ENCODE results near the gene LHFPL3.

DNA sequence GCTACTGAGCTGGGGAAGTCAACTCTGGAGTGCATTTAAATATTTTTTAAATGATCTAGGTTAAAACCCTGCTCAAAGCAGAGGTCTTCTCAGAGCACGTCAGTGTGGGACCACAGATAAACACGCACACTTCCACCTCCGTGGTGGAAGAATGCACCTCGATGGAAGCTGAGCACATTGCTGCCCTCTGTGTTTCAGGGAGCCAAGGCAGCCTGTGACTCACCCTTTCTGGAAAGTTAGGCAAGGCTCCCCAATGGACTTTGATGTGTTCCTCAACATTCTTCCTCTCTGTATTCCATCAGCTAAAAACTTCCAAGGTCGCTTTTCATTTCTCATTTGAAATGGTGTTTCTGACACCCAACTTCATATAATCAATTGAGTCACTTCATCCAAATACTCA lies 514.8 kb downstream of the LHFPL3 start:
- TF ChIP-seq, protein P1, sequence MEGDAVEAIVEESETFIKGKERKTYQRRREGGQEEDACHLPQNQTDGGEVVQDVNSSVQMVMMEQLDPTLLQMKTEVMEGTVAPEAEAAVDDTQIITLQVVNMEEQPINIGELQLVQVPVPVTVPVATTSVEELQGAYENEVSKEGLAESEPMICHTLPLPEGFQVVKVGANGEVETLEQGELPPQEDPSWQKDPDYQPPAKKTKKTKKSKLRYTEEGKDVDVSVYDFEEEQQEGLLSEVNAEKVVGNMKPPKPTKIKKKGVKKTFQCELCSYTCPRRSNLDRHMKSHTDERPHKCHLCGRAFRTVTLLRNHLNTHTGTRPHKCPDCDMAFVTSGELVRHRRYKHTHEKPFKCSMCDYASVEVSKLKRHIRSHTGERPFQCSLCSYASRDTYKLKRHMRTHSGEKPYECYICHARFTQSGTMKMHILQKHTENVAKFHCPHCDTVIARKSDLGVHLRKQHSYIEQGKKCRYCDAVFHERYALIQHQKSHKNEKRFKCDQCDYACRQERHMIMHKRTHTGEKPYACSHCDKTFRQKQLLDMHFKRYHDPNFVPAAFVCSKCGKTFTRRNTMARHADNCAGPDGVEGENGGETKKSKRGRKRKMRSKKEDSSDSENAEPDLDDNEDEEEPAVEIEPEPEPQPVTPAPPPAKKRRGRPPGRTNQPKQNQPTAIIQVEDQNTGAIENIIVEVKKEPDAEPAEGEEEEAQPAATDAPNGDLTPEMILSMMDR (IDR thresholded peaks at IDR 0.05 in 4 of 5, conservative IDR thresholded peaks at IDR 0.05 in 1 of 5): no peak
- TF ChIP-seq POLR2A (IDR thresholded peaks at IDR 0.05): no peak
